Measurements from ENCODE around the gene TAAR1. TPM values are rescaled to one million over a fixed set of nuclear protein-coding genes. Genes with fewer than 3 reads are reported as not detected.
"Not testable (repeated sequence)": the region's sequence is repeated elsewhere in the genome, so short reads cannot be mapped to it uniquely, and the experiment has no call there.

TAAR1 gene, protein sequence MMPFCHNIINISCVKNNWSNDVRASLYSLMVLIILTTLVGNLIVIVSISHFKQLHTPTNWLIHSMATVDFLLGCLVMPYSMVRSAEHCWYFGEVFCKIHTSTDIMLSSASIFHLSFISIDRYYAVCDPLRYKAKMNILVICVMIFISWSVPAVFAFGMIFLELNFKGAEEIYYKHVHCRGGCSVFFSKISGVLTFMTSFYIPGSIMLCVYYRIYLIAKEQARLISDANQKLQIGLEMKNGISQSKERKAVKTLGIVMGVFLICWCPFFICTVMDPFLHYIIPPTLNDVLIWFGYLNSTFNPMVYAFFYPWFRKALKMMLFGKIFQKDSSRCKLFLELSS
- not detected for total RNA-seq
- not detected for total RNA-seq (2013)
- 0 to 0.12 (median 0) reads per million in 29 experiments for total RNA-seq

DNA sequence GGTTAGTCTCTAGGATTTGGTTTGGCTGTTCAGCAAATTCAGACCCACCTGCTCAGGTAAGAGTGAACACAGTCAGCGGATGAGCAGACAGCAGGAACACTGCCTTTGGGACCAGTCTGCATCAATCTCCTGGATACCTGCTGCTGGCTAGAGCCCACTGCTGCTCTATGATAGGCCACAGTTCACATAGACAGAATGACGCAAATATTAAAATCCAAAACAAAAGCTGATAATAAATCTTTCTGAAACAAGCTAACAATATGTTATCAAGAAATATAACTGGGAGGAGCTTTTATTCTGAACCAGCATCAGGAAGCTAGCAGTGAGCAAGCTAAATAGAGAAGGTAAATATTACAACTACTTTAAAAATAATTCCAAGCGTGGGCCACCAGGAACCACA, at the start of gene TAAR1:
TAAR1 (minus strand) TSS at position 101 of the 400 bp plus-strand sequence. CDS start 13,179 bp downstream, outside the sequence.
- H3K4me1 ChIP-seq (ENCODE audit: control insufficient read depth in 1 of 2, extremely low read depth in 1 of 2, insufficient read depth in 2 of 2, low read length in 2 of 2), result no peaks in the 10 kb centered on the region
- 100% methylated on average over 1 of the region's 3 CpGs for WGBS (ENCODE audit: insufficient coverage)
- no peaks in the 10 kb centered on the region for H3K27me3 ChIP-seq (replicated peaks in 1 of 2; ENCODE audit: control insufficient read depth in 2 of 2, extremely low read depth in 1 of 2, insufficient read depth in 2 of 2, low read length in 1 of 2)
- no peak within 1 kb of the TSS for H3K4me3 Mint-ChIP-seq
- peaks cover 0 to 3% (median 0%) of the 10 kb centered on the region in 3 donors for H3K4me1 Mint-ChIP-seq
- H3K27me3 Mint-ChIP-seq, result no peaks in the 10 kb centered on the region
- H3K9me3 ChIP-seq, result no peaks in the 10 kb centered on the region
- H3K9me3 Mint-ChIP-seq, result no peaks in the 10 kb centered on the region
- POLR2A ChIA-PET, result no interaction called here
- no peaks in the 10 kb centered on the region for H3K36me3 Mint-ChIP-seq
- no peak within 1 kb of the TSS for H3K4me3 ChIP-seq (ENCODE audit: control insufficient read depth in 1 of 2, extremely low read depth in 1 of 2, low read length in 1 of 2)
- no peak for ATAC-seq (replicated peaks in 1 of 4)
- H3K36me3 ChIP-seq (ENCODE audit: control insufficient read depth in 2 of 2, extremely low read depth in 1 of 2, insufficient read depth in 1 of 2, low read length in 1 of 2), result no peaks in the 10 kb centered on the region
- CTCF ChIA-PET, result interaction anchor here (0.6 to 1.9 kb wide), 2 partner anchors 10 to 114 kb away, joined by 3 to 12 read pairs; no protein-coding TSS in a partner anchor
- no peak within 1 kb of the TSS for H3K27ac ChIP-seq (ENCODE audit: low read length)
- H3K27ac Mint-ChIP-seq, result no peak within 1 kb of the TSS
- DNase-seq, result no peak

DNA sequence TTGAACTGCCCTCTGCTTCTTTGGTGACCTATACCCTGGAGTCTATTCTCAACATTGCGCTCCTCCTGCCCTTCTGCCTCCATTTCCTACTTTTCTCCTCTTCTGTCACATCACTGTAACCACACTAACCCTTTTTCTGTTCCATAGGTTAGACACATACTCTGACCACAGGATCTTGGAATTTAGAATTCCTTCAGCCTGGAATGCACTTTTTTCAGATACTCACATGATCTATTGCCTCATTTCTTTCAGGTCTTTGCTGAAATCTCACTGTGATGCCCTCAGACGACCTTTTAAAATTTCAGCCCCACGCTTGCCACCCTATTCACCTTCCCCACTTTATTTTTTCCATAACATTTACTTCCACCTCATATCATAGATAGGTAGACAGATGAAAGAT, 49.8 kb upstream of the TAAR1 start:
- Histone ChIP-seq H3K36me3 (ENCODE audit: control insufficient read depth in 2 of 2, extremely low read depth in 1 of 2, insufficient read depth in 1 of 2, low read length in 1 of 2) (no peaks in the 10 kb centered on the region), H3K4me1 (ENCODE audit: control insufficient read depth in 1 of 2, extremely low read depth in 1 of 2, insufficient read depth in 2 of 2, low read length in 2 of 2) (no peaks in the 10 kb centered on the region), H3K4me3 (ENCODE audit: control insufficient read depth in 1 of 2, extremely low read depth in 1 of 2, low read length in 1 of 2) (no peak overlapping the region), H3K27me3 (replicated peaks in 1 of 2; ENCODE audit: control insufficient read depth in 2 of 2, extremely low read depth in 1 of 2, insufficient read depth in 2 of 2, low read length in 1 of 2) (peaks cover 0 to 4% of the 10 kb centered on the region in 2 experiments), H3K27ac (ENCODE audit: low read length) (no peak overlapping the region), H3K9me3 (no peaks in the 10 kb centered on the region)
- Mint-ChIP-seq H3K4me3 (no peak overlapping the region), H3K27me3 (peaks cover 18 to 24% of the 10 kb centered on the region in 2 donors), H3K36me3 (peaks cover 3% of the 10 kb centered on the region), H3K9me3 (peaks cover 7 to 23% (median 8%) of the 10 kb centered on the region in 3 donors), H3K27ac (no peak overlapping the region), H3K4me1 (no peaks in the 10 kb centered on the region)
- WGBS (ENCODE audit: insufficient coverage), result 100% methylated on average over 1 of the region's 3 CpGs
- ChIA-PET POLR2A (no interaction called here), CTCF (no interaction called here)
- DNase-seq (no peak), ATAC-seq (replicated peaks in 1 of 4) (no peak)

DNA sequence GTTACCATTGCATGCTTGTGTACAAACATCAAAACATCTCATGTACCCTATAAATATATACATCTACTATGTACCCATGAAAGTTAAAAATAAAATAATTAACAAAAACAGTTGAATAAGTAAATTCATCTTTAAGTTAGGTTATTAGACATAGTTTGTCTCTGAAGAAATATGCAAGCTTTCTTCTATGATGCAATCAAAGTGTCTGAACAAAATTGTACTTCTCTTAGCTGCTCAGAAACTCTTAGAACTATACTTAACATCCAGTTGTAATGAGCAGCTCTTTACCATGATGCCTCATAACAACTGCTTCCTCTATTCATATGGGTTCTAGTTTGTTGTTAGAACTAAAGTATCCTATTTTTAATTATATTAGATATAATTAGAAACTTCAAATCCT, 49.0 kb upstream of the TAAR1 start:
- Mint-ChIP-seq H3K27ac (no peak overlapping the region), H3K4me3 (no peak overlapping the region), H3K36me3 (peaks cover 3% of the 10 kb centered on the region), H3K9me3 (peaks cover 7 to 28% (median 14%) of the 10 kb centered on the region in 3 donors), H3K27me3 (peaks cover 20 to 26% of the 10 kb centered on the region in 2 donors), H3K4me1 (no peaks in the 10 kb centered on the region)
- Histone ChIP-seq H3K27ac (ENCODE audit: low read length) (no peak overlapping the region), H3K4me1 (ENCODE audit: control insufficient read depth in 1 of 2, extremely low read depth in 1 of 2, insufficient read depth in 2 of 2, low read length in 2 of 2) (no peaks in the 10 kb centered on the region), H3K36me3 (ENCODE audit: control insufficient read depth in 2 of 2, extremely low read depth in 1 of 2, insufficient read depth in 1 of 2, low read length in 1 of 2) (no peaks in the 10 kb centered on the region), H3K4me3 (ENCODE audit: control insufficient read depth in 1 of 2, extremely low read depth in 1 of 2, low read length in 1 of 2) (no peak overlapping the region), H3K9me3 (no peaks in the 10 kb centered on the region), H3K27me3 (replicated peaks in 1 of 2; ENCODE audit: control insufficient read depth in 2 of 2, extremely low read depth in 1 of 2, insufficient read depth in 2 of 2, low read length in 1 of 2) (peaks cover 0 to 4% of the 10 kb centered on the region in 2 experiments)
- POLR2A ChIA-PET, result no interaction called here
- ATAC-seq (replicated peaks in 1 of 4) (no peak), DNase-seq (no peak)
- CTCF ChIA-PET, result interaction anchor here in 1 of 2 donors (0.6 kb wide), 1 partner anchor 1343 kb away, joined by 3 read pairs; no protein-coding TSS in a partner anchor

DNA sequence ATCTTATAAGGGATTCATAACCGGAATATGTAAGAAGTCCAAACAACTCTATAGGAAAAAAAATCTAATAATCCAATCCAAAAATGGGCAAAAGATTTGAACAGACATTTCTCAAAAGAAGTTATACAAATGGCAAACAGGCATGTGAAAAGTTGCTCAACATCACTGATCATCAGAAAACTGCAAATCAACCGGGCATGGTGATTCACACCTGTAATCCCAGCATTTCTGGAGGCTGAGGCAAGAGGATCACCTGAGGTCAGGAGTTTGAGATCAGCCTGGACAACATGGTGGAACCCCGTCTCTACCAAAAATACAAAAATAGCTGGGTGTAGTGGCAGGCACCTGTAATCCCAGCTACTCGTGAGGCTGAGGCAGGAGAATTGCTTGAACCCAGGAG, 47.8 kb upstream of the TAAR1 start:
- ATAC-seq (replicated peaks in 1 of 4); H3K4me1 ChIP-seq (ENCODE audit: control insufficient read depth in 1 of 2, extremely low read depth in 1 of 2, insufficient read depth in 2 of 2, low read length in 2 of 2); H3K4me1 Mint-ChIP-seq; H3K27me3 ChIP-seq (replicated peaks in 1 of 2; ENCODE audit: control insufficient read depth in 2 of 2, extremely low read depth in 1 of 2, insufficient read depth in 2 of 2, low read length in 1 of 2); H3K4me3 Mint-ChIP-seq; H3K27ac Mint-ChIP-seq; H3K27ac ChIP-seq (ENCODE audit: low read length); DNase-seq; H3K4me3 ChIP-seq (ENCODE audit: control insufficient read depth in 1 of 2, extremely low read depth in 1 of 2, low read length in 1 of 2); POLR2A ChIA-PET; H3K9me3 ChIP-seq; H3K36me3 Mint-ChIP-seq; H3K36me3 ChIP-seq (ENCODE audit: control insufficient read depth in 2 of 2, extremely low read depth in 1 of 2, insufficient read depth in 1 of 2, low read length in 1 of 2): not testable (repeated sequence)
- Mint-ChIP-seq H3K27me3 (peaks cover 31 to 36% of the 10 kb centered on the region in 2 donors), H3K9me3 (peaks cover 7 to 28% (median 14%) of the 10 kb centered on the region in 3 donors)
- CTCF ChIA-PET, result interaction anchor here (0.7 kb wide), 2 partner anchors 71 to 1520 kb away, joined by 3 read pairs; no protein-coding TSS in a partner anchor
- 80% methylated on average over 1 of the region's 4 CpGs for WGBS (ENCODE audit: insufficient coverage)

DNA sequence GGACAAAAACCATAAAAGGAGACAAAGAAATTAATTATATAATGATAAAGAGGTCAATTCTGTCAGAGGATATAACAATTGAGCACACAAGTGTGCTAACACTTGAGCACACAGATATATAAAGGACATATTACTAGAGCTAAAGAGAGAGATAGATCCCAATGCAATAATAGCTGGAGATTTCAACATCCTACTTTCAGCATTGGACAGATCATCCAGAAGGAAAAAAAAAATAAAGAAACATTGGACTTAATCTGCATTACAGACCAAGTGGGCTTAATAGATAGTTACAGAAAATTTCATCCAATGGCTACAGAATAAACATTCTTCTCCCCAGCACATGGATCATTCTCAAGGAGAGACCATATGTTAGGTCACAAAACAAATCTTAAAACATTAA, 45.0 kb upstream of the TAAR1 start:
- no peak for ATAC-seq (replicated peaks in 1 of 4)
- no peak overlapping the region for H3K27ac ChIP-seq (ENCODE audit: low read length)
- H3K4me3 ChIP-seq (ENCODE audit: control insufficient read depth in 1 of 2, extremely low read depth in 1 of 2, low read length in 1 of 2), result no peak overlapping the region
- Mint-ChIP-seq H3K27me3 (peaks cover 39 to 41% of the 10 kb centered on the region in 2 donors), H3K9me3 (peaks cover 7 to 28% (median 14%) of the 10 kb centered on the region in 3 donors), H3K4me3 (no peak overlapping the region), H3K36me3 (no peaks in the 10 kb centered on the region), H3K4me1 (no peaks in the 10 kb centered on the region), H3K27ac (no peak overlapping the region)
- no peak for DNase-seq
- H3K4me1 ChIP-seq (ENCODE audit: control insufficient read depth in 1 of 2, extremely low read depth in 1 of 2, insufficient read depth in 2 of 2, low read length in 2 of 2), result no peaks in the 10 kb centered on the region
- H3K36me3 ChIP-seq (ENCODE audit: control insufficient read depth in 2 of 2, extremely low read depth in 1 of 2, insufficient read depth in 1 of 2, low read length in 1 of 2), result no peaks in the 10 kb centered on the region
- H3K27me3 ChIP-seq (replicated peaks in 1 of 2; ENCODE audit: control insufficient read depth in 2 of 2, extremely low read depth in 1 of 2, insufficient read depth in 2 of 2, low read length in 1 of 2), result peaks cover 0 to 3% of the 10 kb centered on the region in 2 experiments
- no peaks in the 10 kb centered on the region for H3K9me3 ChIP-seq
- ChIA-PET CTCF (interaction anchor here in 1 of 2 donors (0.7 kb wide), 1 partner anchor 91 kb away, joined by 3 read pairs; no protein-coding TSS in a partner anchor), POLR2A (interaction anchor here in 1 of 2 donors (0.6 kb wide), 1 partner anchor 1859 kb away, joined by 4 read pairs; no protein-coding TSS in a partner anchor)

DNA sequence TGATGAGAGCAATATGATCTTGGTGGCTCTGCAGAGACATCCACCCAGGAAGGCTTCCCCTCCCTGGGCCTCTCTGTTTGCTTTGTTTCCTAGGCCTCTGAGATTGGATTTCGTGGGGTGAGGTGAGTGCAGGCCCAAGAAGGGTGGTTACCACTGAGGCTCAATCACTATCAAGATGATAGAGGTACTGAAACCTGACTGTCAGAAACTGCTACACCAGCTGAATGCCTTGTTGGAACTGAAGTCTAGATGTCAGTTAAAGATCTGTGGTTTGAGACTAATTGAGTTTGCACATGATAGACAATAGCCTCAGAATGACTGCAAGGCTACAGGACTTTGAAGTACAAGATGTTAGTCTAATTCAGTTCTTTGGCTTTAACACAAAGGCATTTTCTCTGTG, 39.6 kb upstream of the TAAR1 start:
- no peak overlapping the region for H3K4me3 Mint-ChIP-seq
- Histone ChIP-seq H3K36me3 (ENCODE audit: control insufficient read depth in 2 of 2, extremely low read depth in 1 of 2, insufficient read depth in 1 of 2, low read length in 1 of 2) (no peaks in the 10 kb centered on the region), H3K9me3 (no peaks in the 10 kb centered on the region), H3K4me3 (ENCODE audit: control insufficient read depth in 1 of 2, extremely low read depth in 1 of 2, low read length in 1 of 2) (no peak overlapping the region), H3K27ac (ENCODE audit: low read length) (no peak overlapping the region), H3K27me3 (replicated peaks in 1 of 2; ENCODE audit: control insufficient read depth in 2 of 2, extremely low read depth in 1 of 2, insufficient read depth in 2 of 2, low read length in 1 of 2) (peaks cover 0 to 3% of the 10 kb centered on the region in 2 experiments), H3K4me1 (ENCODE audit: control insufficient read depth in 1 of 2, extremely low read depth in 1 of 2, insufficient read depth in 2 of 2, low read length in 2 of 2) (no peaks in the 10 kb centered on the region)
- H3K27me3 Mint-ChIP-seq, result peaks cover 22 to 23% of the 10 kb centered on the region in 2 donors
- 0% methylated on average over 1 of the region's 1 CpG for WGBS (ENCODE audit: insufficient coverage)
- ChIA-PET POLR2A (interaction anchor here in 1 of 2 donors (0.8 kb wide), 1 partner anchor 738 kb away, joined by 3 read pairs; no protein-coding TSS in a partner anchor), CTCF (no interaction called here)
- peaks cover 11 to 15% (median 14%) of the 10 kb centered on the region in 3 donors for H3K9me3 Mint-ChIP-seq
- H3K36me3 Mint-ChIP-seq, result peaks cover 7% of the 10 kb centered on the region
- DNase-seq, result no peak
- no peak for ATAC-seq (replicated peaks in 1 of 4)
- H3K27ac Mint-ChIP-seq, result no peak overlapping the region
- H3K4me1 Mint-ChIP-seq, result no peaks in the 10 kb centered on the region
